WI38 (cell line): ENCODE data around the gene GGCX.

Experiments
- H3K4me3 ChIP-seq: 2 replicates; pipeline ENCODE4 v1.5.1; 2011; ENCODE audit warnings: low read depth, mild to moderate bottlenecking, control low read depth, low read length
- CTCF ChIP-seq: IDR thresholded peaks from 2 replicates; pipeline ENCODE4 v1.5.1; 2012; ENCODE audit warnings: low read depth, mild to moderate bottlenecking, control low read depth, low read length

The GGCX gene

GRCh38 chr2:85525567-85525966 lies 35.7 kb downstream of the GGCX start:
- TF ChIP-seq CTCF, result no peak
- H3K4me3 ChIP-seq, result no peak overlapping the region

GRCh38 chr2:85525029-85525428 lies 36.3 kb downstream of the GGCX start:
- no peak overlapping the region for H3K4me3 ChIP-seq
- no peak for TF ChIP-seq CTCF

GRCh38 chr2:85524336-85524908 lies 36.9 kb downstream of the GGCX start:
- no peak overlapping the region for H3K4me3 ChIP-seq
- TF ChIP-seq CTCF, result no peak

- H3K4me3 ChIP-seq, result no peak overlapping the region
- no peak for TF ChIP-seq CTCF
These were observed 37.4 kb downstream of the GGCX start for GRCh38 chr2:85523903-85524335.

GRCh38 chr2:85523062-85523902 lies 38.0 kb downstream of the GGCX start:
- no peak overlapping the region for H3K4me3 ChIP-seq
- TF ChIP-seq CTCF, result no peak

GRCh38 chr2:85522090-85522647 lies 39.1 kb downstream of the GGCX start:
- H3K4me3 ChIP-seq, result no peak overlapping the region
- no peak for TF ChIP-seq CTCF
